ENCODE measurements around the gene RFXAP.

Gene RFXAP

GRCh38 chr13:36841391-36841790 lies 22.4 kb downstream of the RFXAP start:
- DNase-seq (ENCODE audit: low read depth), result no peak
- TF ChIP-seq, protein P1, sequence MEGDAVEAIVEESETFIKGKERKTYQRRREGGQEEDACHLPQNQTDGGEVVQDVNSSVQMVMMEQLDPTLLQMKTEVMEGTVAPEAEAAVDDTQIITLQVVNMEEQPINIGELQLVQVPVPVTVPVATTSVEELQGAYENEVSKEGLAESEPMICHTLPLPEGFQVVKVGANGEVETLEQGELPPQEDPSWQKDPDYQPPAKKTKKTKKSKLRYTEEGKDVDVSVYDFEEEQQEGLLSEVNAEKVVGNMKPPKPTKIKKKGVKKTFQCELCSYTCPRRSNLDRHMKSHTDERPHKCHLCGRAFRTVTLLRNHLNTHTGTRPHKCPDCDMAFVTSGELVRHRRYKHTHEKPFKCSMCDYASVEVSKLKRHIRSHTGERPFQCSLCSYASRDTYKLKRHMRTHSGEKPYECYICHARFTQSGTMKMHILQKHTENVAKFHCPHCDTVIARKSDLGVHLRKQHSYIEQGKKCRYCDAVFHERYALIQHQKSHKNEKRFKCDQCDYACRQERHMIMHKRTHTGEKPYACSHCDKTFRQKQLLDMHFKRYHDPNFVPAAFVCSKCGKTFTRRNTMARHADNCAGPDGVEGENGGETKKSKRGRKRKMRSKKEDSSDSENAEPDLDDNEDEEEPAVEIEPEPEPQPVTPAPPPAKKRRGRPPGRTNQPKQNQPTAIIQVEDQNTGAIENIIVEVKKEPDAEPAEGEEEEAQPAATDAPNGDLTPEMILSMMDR (IDR thresholded peaks at IDR 0.05; ENCODE audit: insufficient read depth, low read depth, low read length, missing control alignments), result no peak

DNA sequence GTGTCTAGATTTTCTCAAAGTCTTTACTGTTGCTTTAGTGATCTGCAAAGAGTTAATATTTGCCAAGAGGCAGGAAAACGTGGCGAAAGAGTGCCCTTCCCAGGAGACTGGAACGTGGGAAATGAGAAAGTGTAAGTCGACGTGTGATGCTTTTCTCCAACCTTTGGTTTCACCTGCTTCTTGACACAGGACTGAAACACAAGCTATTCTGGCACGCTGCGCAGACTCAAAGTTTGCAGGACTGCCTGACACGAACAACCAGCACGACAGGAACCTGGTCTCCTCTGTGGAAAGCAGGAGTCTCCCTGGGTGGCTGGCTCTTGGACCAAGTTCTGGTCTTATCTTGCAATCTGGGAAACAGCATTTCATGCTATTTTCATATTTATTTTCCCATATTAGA lies 28.6 kb downstream of the RFXAP start:
- no peak for DNase-seq (ENCODE audit: low read depth)
- H3K4me3 ChIP-seq (ENCODE audit: low read depth, low read length), result no peak overlapping the region
- TF ChIP-seq, protein P1 (IDR thresholded peaks at IDR 0.05; ENCODE audit: insufficient read depth, low read depth, low read length, missing control alignments), result no peak

More at GRCh38 chr13:36841391-36841790, 22.4 kb downstream of the RFXAP start:
- no peak overlapping the region for H3K4me3 ChIP-seq (ENCODE audit: low read depth, low read length)

DNA sequence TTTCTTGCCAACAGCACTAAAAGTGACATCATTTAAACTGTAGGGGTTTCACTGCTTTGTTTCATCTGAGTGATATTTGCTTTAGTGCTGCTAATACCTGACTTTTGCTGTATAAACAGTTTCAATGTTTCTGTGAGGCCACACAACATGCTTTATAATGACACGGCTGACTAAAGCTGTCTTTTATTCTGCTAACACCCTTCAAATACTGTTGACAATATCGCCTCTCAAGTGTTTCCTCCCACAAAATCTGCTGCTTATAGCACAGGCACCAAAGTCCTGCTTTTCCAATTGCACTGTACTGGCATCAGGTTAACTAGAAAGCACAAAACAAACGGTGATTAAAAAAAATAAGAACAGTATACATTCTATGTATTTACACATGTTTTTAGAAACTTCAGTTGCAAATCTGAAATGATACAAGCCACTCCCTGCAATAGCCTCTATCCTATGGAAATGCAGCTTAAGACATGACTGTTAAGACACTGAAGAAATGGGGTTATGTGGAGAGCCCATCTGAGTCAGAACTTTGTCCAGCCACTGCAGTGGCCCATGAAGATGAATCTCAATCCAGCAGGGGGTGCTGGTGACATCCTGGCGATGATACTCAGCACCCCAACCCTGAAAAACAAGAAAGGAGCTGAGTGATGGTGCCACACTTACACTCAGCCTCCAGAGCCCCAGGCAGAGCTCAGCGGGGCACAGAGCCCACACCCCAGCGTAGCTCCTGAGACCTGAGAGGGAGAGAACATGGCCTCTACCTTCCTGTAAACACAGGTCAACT lies 29.4 kb downstream of the RFXAP start:
- DNase-seq (ENCODE audit: low read depth), result peak; percentile 52
- TF ChIP-seq, protein P1 (IDR thresholded peaks at IDR 0.05; ENCODE audit: insufficient read depth, low read depth, low read length, missing control alignments), result peak; percentile 45
- H3K4me3 ChIP-seq (ENCODE audit: low read depth, low read length), result no peak overlapping the region

GRCh38 chr13:36850790-36851438 lies 31.9 kb downstream of the RFXAP start:
- peak; percentile 8 for DNase-seq (ENCODE audit: low read depth)
- TF ChIP-seq, protein P1 (IDR thresholded peaks at IDR 0.05; ENCODE audit: insufficient read depth, low read depth, low read length, missing control alignments), result peak; percentile 5
- H3K4me3 ChIP-seq (ENCODE audit: low read depth, low read length), result no peak overlapping the region

- no peak for DNase-seq (ENCODE audit: low read depth)
- H3K4me3 ChIP-seq (ENCODE audit: low read depth, low read length), result no peak overlapping the region
- TF ChIP-seq, protein P1 (IDR thresholded peaks at IDR 0.05; ENCODE audit: insufficient read depth, low read depth, low read length, missing control alignments), result no peak
Measured at GRCh38 chr13:36857253-36857652, 38.2 kb downstream of the RFXAP start.

DNA sequence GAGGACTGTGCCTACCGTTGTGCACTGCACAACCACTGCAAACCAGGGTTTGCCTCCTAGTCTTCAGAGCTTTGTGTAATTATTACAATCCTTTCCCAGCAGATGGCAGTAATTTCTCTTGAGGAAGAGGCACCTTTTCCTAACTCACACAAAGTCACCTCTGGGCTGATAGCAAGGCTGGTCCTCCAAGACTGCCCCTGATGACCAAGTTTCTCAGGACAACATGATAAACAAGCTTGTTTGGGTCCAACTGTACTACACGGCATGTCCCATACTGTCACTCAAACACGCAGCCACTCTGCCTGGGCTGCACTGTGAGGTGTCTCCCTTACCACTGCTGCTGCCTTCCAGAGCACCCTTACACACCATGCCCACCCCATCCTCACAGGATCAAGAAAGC lies 39.3 kb downstream of the RFXAP start:
- peak; percentile 58 for DNase-seq (ENCODE audit: low read depth)
- no peak overlapping the region for H3K4me3 ChIP-seq (ENCODE audit: low read depth, low read length)
- TF ChIP-seq, protein P1 (IDR thresholded peaks at IDR 0.05; ENCODE audit: insufficient read depth, low read depth, low read length, missing control alignments), result peak; percentile 43
